HepG2 (cell line): ENCODE measurements around the gene KHNYN. TPM values are rescaled to one million over a fixed set of nuclear protein-coding genes. Genes with fewer than 3 reads are reported as not detected.

Experiments
- ATF4 ChIP-seq, 2 experiments: fragments of 450-650 bp in 1 of 2; sonication (generic) in 1 of 2; formaldehyde crosslinking; IDR thresholded peaks; 2 replicates each; pipeline versions ENCODE4 v1.5.0 to v1.8.0; 2020 to 2022; ENCODE audit warnings: mild to moderate bottlenecking in 1 of 2, missing genetic modification reagents in 1 of 2
- BRD4 ChIP-seq: sonication (generic); formaldehyde crosslinking; IDR thresholded peaks from 2 replicates; pipeline ENCODE4 v1.4.0; 2020; ENCODE audit warnings: missing genetic modification reagents
- CHCHD3 ChIP-seq: sonication (generic); formaldehyde crosslinking; IDR thresholded peaks from 2 replicates; pipeline ENCODE4 v1.8.0; 2022; ENCODE audit warnings: mild to moderate bottlenecking, missing genetic modification reagents, moderate library complexity
- CREB3 ChIP-seq: sonication (generic); formaldehyde crosslinking; IDR thresholded peaks from 2 replicates; pipeline ENCODE4 v1.5.0; 2020; ENCODE audit warnings: missing genetic modification reagents
- FOXA1 ChIP-seq, 2 experiments: fragments of 450-650 bp in 1 of 2; sonication (generic) in 1 of 2; formaldehyde crosslinking in 1 of 2; IDR thresholded peaks; 2 replicates each; pipeline versions ENCODE4 v1.4.0 to v1.6.1; 2016 to 2020; ENCODE audit warnings: missing genetic modification reagents in 1 of 2
- HBP1 ChIP-seq: IDR thresholded peaks from 2 replicates; pipeline ENCODE4 v1.6.1; 2016; ENCODE audit warnings: low read depth, control low read depth
- KAT2B ChIP-seq: fragments of 150-350 bp; IDR thresholded peaks from 2 replicates; pipeline ENCODE4 v1.6.1; 2014; ENCODE audit warnings: low read depth, low read length, borderline replicate concordance
- KLF11 ChIP-seq: IDR thresholded peaks from 2 replicates; pipeline ENCODE4 v1.6.1; 2016; ENCODE audit warnings: missing compliant biosample characterization
- MAF1 ChIP-seq: sonication (generic); formaldehyde crosslinking; IDR thresholded peaks from 2 replicates; pipeline ENCODE4 v1.5.0; 2020; ENCODE audit warnings: missing genetic modification reagents, borderline replicate concordance
- MEIS2 ChIP-seq: sonication (generic); formaldehyde crosslinking; IDR thresholded peaks from 2 replicates; pipeline ENCODE4 v1.9.0; 2021; ENCODE audit warnings: mild to moderate bottlenecking, missing genetic modification reagents
- MLXIP ChIP-seq: sonication (generic); formaldehyde crosslinking; IDR thresholded peaks from 2 replicates; pipeline ENCODE4 v1.9.0; 2021; ENCODE audit warnings: missing genetic modification reagents, borderline replicate concordance
- MXD4 ChIP-seq: IDR thresholded peaks from 2 replicates; pipeline ENCODE4 v1.6.1; 2016; ENCODE audit warnings: mild to moderate bottlenecking, missing biosample characterization, missing genetic modification reagents
- NAIF1 ChIP-seq: sonication (generic); formaldehyde crosslinking; IDR thresholded peaks from 2 replicates; pipeline ENCODE4 v1.5.0; 2020; ENCODE audit warnings: mild to moderate bottlenecking, missing genetic modification reagents, borderline replicate concordance
- NFE2L2 ChIP-seq: fragments of 150-350 bp; IDR thresholded peaks from 2 replicates; pipeline ENCODE4 v1.6.1; 2014; ENCODE audit warnings: low read length
- NFKB2 ChIP-seq: sonication (generic); formaldehyde crosslinking; IDR thresholded peaks from 2 replicates; pipeline ENCODE4 v1.4.0; 2020; ENCODE audit warnings: missing genetic modification reagents, borderline replicate concordance
- PHF5A ChIP-seq: IDR thresholded peaks from one replicate; pipeline ENCODE4 v1.6.1; 2018; ENCODE audit warnings: low read depth, missing genetic modification reagents; ENCODE audit not compliant: unreplicated experiment
- RFX3 ChIP-seq: IDR thresholded peaks from 2 replicates; pipeline ENCODE4 v1.6.1; 2016; ENCODE audit warnings: missing biosample characterization, missing genetic modification reagents
- SRSF4 ChIP-seq: fragments of 200-400 bp; formaldehyde crosslinking; IDR thresholded peaks from one replicate; pipeline ENCODE4 v1.6.1; 2018; ENCODE audit warnings: mild to moderate bottlenecking, low read depth, low read length, moderate library complexity; ENCODE audit not compliant: poor library complexity, severe bottlenecking
- ZBTB3 ChIP-seq: sonication (generic); formaldehyde crosslinking; IDR thresholded peaks from 2 replicates; pipeline ENCODE4 v1.4.0; 2020; ENCODE audit warnings: low read depth, mild to moderate bottlenecking, moderate library complexity, missing genetic modification reagents, borderline replicate concordance
- ZNF10 ChIP-seq: sonication (generic); formaldehyde crosslinking; IDR thresholded peaks from 2 replicates; pipeline ENCODE4 v1.4.0; 2020; ENCODE audit warnings: mild to moderate bottlenecking, low read depth, missing genetic modification reagents, borderline replicate concordance
- ZNF33A ChIP-seq: sonication (generic); formaldehyde crosslinking; IDR thresholded peaks from 2 replicates; pipeline ENCODE4 v1.5.1; 2020; ENCODE audit warnings: missing genetic modification reagents, mild to moderate bottlenecking, moderate library complexity, borderline replicate concordance
- ZNF446 ChIP-seq: sonication (generic); formaldehyde crosslinking; IDR thresholded peaks from 2 replicates; pipeline ENCODE4 v1.5.0; 2020; ENCODE audit warnings: mild to moderate bottlenecking, missing genetic modification reagents
- ZNF564 ChIP-seq: sonication (generic); formaldehyde crosslinking; IDR thresholded peaks from 2 replicates; pipeline ENCODE4 v1.8.1; 2023; ENCODE audit warnings: mild to moderate bottlenecking, missing genetic modification reagents
- ZNF644 ChIP-seq: IDR thresholded peaks from 2 replicates; pipeline ENCODE4 v1.6.1; 2016; ENCODE audit warnings: low read depth
- ZNF773 ChIP-seq: sonication (generic); formaldehyde crosslinking; IDR thresholded peaks from 2 replicates; pipeline ENCODE4 v1.4.0; 2020; ENCODE audit warnings: missing genetic modification reagents, borderline replicate concordance
- polyA plus RNA-seq, 8 experiments: library from polyadenylated mRNA; depleted of rRNA in 3 of 8; stranded (reverse) in 7 of 8; unstranded in 1 of 8; fragments of >200 nt; fragmentation: Illumina TruSeq in 4 of 8; extraction: Trizol in 4 of 8; gene quantifications; 2 replicates each; pipeline versions ENCODE4 v1.2.1 to v1.2.3, GENCODE V29; 2011 to 2016; ENCODE audit warnings: low read depth in 4 of 8, missing spikeins in 1 of 8, mixed read lengths in 1 of 8; ENCODE audit not compliant: insufficient read depth in 1 of 8
- total RNA-seq, 5 experiments: library from RNA; depleted of rRNA; stranded (reverse); fragments of >200 nt; fragmentation: Illumina TruSeq; extraction: Trizol; gene quantifications; 2 replicates each; pipeline ENCODE4 v1.2.3, GENCODE V29; 2016; ENCODE audit warnings: low read depth in 1 of 5

Gene KHNYN
- total and polyA plus RNA-seq, 2 of the 13 experiments (the other 11 are each of a cell fraction or from before 2014, with no cell fraction given) = 52.8 to 75.7 TPM

- TF ChIP-seq NAIF1 (CRISPR knock-in tag) (no peak), NFKB2 (CRISPR knock-in tag) (no peak; the same call in 1 of the 2 replicates), RFX3 (CRISPR knock-in tag) (no peak), MAF1 (CRISPR knock-in tag) (no peak), ZNF564 (CRISPR knock-in tag) (no peak), MXD4 (CRISPR knock-in tag) (no peak), CREB3 (CRISPR knock-in tag) (no peak), NFE2L2 (peak; percentile 10; the same call in 1 of the 2 replicates), ATF4 (CRISPR knock-in tag; IDR thresholded peaks at IDR 0.05) (peak in 1 of 2 experiments; percentile 45; a peak in 1 of 4 replicates), ZNF446 (CRISPR knock-in tag) (no peak), ZNF773 (CRISPR knock-in tag) (no peak), MEIS2 (0 out of 2 replicates have a peak, but pooled peaks have one; percentile 15), ZNF644 (CRISPR knock-in tag) (no peak), SRSF4 (no peak), HBP1 (CRISPR knock-in tag) (peak; percentile 87; the same call in 1 of the 2 replicates), KAT2B (no peak), PHF5A (CRISPR knock-in tag) (peak; percentile 84), ZBTB3 (CRISPR knock-in tag) (no peak; the same call in 1 of the 2 replicates), KLF11 (no peak), ZNF33A (no peak), BRD4 (CRISPR knock-in tag) (no peak), ZNF10 (CRISPR knock-in tag) (no peak; the same call in 1 of the 2 replicates), FOXA1 (IDR thresholded peaks at IDR 0.05) (no peak), FOXA1 (CRISPR knock-in tag; IDR thresholded peaks at IDR 0.05) (no peak), MLXIP (CRISPR knock-in tag) (no peak), CHCHD3 (CRISPR knock-in tag) (no peak; the same call in 1 of the 2 replicates)
These were observed 2.0 kb downstream of the KHNYN start (continued) for GRCh38 chr14:24431569-24432258.
